HUDEP-2 (cell line): ENCODE results near the gene RNU1-1.
A peak's percentile ranks its signal among the peaks of the same experiment; 100 is the strongest.
"Not testable (repeated sequence)": the region's sequence is repeated elsewhere in the genome, so short reads cannot be mapped to it uniquely, and the experiment has no call there.

Experiments used
- DNase-seq, 76 experiments: peaks; one replicate each; lab custom pipeline; 2025; ENCODE audit not compliant: unreplicated experiment in 76 of 76; lab: John Stamatoyannopoulos, UW

RNU1-1 gene

GRCh38 chr1:16498047-16498446 is 16.0 kb downstream of the RNU1-1 start:
- not testable (repeated sequence) for DNase-seq

- peak in 3 of 76 experiments; percentile 1 to 4 (median 1) for DNase-seq
Measured at GRCh38 chr1:16497474-16497904, 16.6 kb downstream of the RNU1-1 start.

- DNase-seq: not testable (repeated sequence)
Measured at GRCh38 chr1:16493731-16494130, 20.4 kb downstream of the RNU1-1 start.

- not testable (repeated sequence) for DNase-seq
Measured at GRCh38 chr1:16492937-16493336, 21.1 kb downstream of the RNU1-1 start.

GRCh38 chr1:16491056-16491675 is 22.9 kb downstream of the RNU1-1 start:
- no peak for DNase-seq

- DNase-seq: not testable (repeated sequence)
Measured at GRCh38 chr1:16489195-16489880, 24.7 kb downstream of the RNU1-1 start.

GRCh38 chr1:16487011-16487410 is 27.1 kb downstream of the RNU1-1 start:
- DNase-seq: not testable (repeated sequence)

GRCh38 chr1:16486316-16486715 is 27.8 kb downstream of the RNU1-1 start:
- DNase-seq: not testable (repeated sequence)

GRCh38 chr1:16484931-16485330 is 29.2 kb downstream of the RNU1-1 start:
- DNase-seq: no peak

- DNase-seq: no peak
Measured at GRCh38 chr1:16484501-16484835, 29.6 kb downstream of the RNU1-1 start.

- not testable (repeated sequence) for DNase-seq
Measured at GRCh38 chr1:16483639-16484500, 30.2 kb downstream of the RNU1-1 start.

- DNase-seq: not testable (repeated sequence)
Measured at GRCh38 chr1:16483146-16483545, 30.9 kb downstream of the RNU1-1 start.

- DNase-seq: no peak
Measured at GRCh38 chr1:16478091-16478490, 36.0 kb downstream of the RNU1-1 start.

GRCh38 chr1:16475771-16476770 is 38.0 kb downstream of the RNU1-1 start:
- not testable (repeated sequence) for DNase-seq

GRCh38 chr1:16474891-16475290 is 39.2 kb downstream of the RNU1-1 start:
- not testable (repeated sequence) for DNase-seq

- DNase-seq: no peak
Measured at GRCh38 chr1:16474166-16474800, 39.8 kb downstream of the RNU1-1 start.

GRCh38 chr1:16468558-16468957 is 45.5 kb downstream of the RNU1-1 start:
- DNase-seq: no peak

GRCh38 chr1:16464917-16465625 is 49.0 kb downstream of the RNU1-1 start:
- no peak for DNase-seq
